SK-N-DZ (cell line): Measurements from ENCODE around the gene KCNJ16.

Experiments
- DNase-seq: peaks from one replicate; pipeline ENCODE4 v3.0.0-alpha.2; 2015; ENCODE audit warnings: low spot score

Gene KCNJ16

GRCh38 chr17:70169709-70170597 is 94.9 kb downstream of the KCNJ16 start:
- DNase-seq, result no peak

- DNase-seq, result no peak
Measured at GRCh38 chr17:70171159-70171558, 96.1 kb downstream of the KCNJ16 start.

GRCh38 chr17:70172449-70172848 is 97.4 kb downstream of the KCNJ16 start:
- no peak for DNase-seq

DNA sequence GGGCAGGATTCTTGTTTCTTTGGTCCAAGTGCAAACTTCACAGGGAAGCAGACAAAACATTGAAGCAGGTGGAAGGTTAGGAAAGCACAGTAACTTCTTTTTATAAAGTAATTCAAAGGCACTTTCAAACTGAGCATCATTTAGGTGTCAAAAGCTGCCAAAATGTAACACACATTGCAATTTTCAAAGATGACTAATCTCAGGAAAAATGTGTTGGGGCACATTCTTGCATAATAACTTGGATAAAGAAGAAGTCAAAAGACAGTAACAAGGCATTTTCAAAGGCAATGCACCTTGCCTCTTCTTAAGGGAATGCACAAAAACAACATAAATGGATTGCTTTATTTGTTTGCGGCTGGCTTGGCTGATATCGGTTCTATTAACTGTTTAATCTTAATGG is 97.9 kb downstream of the KCNJ16 start:
- DNase-seq, result no peak

GRCh38 chr17:70173681-70174080 is 98.7 kb downstream of the KCNJ16 start:
- no peak for DNase-seq

DNA sequence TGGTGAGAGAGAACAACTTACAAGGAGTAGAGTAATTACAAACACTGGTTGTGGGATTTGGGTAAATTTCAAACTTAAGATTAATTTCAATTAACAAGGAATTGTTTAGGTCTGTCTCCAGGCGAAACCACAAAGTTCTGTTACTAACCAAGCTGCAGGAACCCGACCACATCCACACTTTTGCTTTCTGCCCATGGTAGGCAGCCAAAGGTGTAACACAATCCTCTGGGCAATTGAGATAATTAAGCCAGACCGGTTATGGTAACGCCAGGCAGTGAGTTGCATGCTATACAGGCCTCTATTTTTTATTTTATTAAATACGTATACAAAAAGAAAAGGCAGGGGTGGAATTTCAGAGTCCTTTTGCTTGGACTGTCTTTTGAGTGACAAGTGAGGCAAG is 106.4 kb downstream of the KCNJ16 start:
- no peak for DNase-seq

DNA sequence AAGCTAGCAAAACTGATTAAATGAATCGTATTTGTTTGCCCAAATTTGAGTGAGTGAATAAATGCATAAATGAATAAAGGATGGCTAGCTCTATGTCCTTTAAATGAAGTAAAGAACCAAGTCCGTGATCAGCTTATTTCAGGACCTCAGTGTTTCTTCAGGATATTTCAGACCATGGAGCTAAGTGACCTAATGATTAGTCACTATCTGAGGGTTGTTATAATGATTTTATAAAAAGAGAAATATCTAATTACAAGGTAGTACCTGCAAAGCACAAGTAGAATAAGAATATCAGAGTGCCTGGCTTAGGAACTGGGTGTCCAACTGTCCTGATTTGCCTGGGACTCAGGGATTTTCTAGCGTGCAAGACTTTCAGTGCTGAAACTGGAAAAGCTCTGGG is 106.8 kb downstream of the KCNJ16 start:
- DNase-seq, result no peak

- DNase-seq, result no peak
Measured at GRCh38 chr17:70183508-70183907, 108.5 kb downstream of the KCNJ16 start.

DNA sequence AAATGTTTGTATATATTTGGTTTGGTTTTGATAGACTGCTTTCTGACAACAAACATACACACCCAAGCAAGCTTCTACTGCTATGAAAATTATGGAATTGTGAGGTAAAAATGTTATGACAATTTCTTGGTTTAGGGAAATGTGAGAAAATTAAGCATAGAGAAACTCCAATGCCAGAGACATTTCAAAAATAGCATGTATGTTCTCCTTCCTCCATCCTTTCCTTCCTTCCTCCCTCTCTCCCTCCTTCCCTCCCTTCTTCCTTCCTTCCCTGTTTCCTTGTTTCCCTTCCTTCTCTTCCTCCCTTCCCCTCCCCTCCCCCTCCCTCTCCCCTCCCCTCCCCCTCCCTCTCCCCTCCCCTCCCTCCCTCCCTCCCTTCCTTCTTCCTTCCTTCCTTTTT is 109.2 kb downstream of the KCNJ16 start:
- DNase-seq, result no peak

DNA sequence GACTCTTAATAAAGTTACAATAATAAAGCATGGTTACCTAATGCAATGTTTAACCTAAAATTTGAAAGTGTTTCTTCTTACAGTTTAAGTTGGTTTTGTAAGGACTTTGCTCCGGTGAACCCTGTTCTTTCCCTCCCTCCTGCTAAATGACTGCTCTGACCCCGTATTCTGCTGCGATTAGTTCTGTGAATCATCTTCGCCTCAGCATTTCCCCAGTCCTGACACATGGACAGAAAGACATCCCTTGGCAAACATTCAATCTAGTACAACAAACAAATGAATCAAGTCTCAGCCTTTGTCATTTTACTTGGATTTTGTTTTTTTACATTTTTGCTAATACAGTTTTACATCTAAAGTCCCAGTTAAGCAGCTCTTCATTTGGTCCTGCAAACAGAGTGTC is 109.7 kb downstream of the KCNJ16 start:
- no peak for DNase-seq
